K562 treated with DMSO at 1 percent for 12 hours (cell line): ENCODE measurements around the gene IFIT1. TPM values are rescaled to one million over a fixed set of nuclear protein-coding genes. Genes with fewer than 3 reads are reported as not detected.

Experiments used
- total RNA-seq: library from RNA; unstranded; fragments of 300-600 nt; gene quantifications from 2 replicates; pipeline ENCODE4 v1.2.3, GENCODE V29; 2022; ENCODE audit not compliant: insufficient read depth

The IFIT1 gene
- 0.27 TPM in 1 of 2 replicates, not detected in the other for total RNA-seq

DNA sequence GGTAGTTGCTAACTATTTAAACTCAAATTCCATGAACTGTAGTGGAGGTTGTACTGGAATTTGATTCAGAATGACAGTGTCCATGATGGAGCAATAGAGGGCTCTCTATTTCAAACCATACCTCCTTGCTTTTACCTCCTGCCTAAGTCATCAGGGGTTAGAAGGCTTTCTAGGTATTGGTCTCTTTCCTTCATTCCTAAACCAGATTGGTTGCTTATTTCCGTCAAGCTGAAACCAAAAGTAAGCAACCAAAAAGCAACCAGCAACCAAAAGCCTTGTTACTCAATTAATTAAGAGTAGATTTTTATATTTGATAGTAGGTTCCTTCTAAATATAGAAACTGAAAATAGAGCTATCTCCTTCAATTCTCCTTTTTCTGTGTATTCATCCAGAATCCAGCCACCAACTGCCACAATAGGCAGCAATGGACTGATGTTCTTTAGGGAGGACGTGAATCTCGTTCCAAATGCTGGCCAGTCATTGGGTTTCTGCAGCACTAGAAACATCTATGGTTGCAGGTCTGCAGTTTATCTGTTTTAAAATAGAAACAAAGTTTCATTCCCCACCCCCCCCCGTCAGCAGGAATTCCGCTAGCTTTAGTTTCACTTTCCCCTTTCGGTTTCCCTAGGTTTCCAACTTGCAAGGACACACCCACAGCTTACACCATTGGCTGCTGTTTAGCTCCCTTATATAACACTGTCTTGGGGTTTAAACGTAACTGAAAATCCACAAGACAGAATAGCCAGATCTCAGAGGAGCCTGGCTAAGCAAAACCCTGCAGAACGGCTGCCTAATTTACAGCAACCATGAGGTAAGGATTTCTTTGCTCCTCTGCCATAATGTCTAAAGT, at the start of gene IFIT1:
TSS of gene IFIT1 (plus strand) at position 717 of the 850 bp plus-strand sequence. CDS start at position 807, 90 bp downstream.

GRCh38 chr10:89377705-89378637, 14.5 kb upstream of the IFIT1 start, which contains the start of gene IFIT1B:
TSS of gene IFIT1B (plus strand) at chr10:89378056. CDS start at chr10:89378136, 80 bp downstream.

GRCh38 chr10:89414146-89414878, 21.9 kb downstream of the IFIT1 start, which contains the start of gene IFIT5:
TSS of gene IFIT5 (plus strand) at chr10:89414568. CDS start at chr10:89414799, 231 bp downstream.

Other genes with a start within 250 kb of the IFIT1 start
- not detected in 2 replicates for gene CH25H, start 185.3 kb upstream of the IFIT1 start, total RNA-seq
- gene LIPA, start 140.8 kb upstream of the IFIT1 start, total RNA-seq, result not detected in 2 replicates
- 0.83 TPM in 1 of 2 replicates, not detected in the other for gene IFIT2, start 90.6 kb upstream of the IFIT1 start, total RNA-seq
- gene IFIT3, start 64.6 kb upstream of the IFIT1 start, total RNA-seq, result 2.9 and 5.5 TPM in 2 replicates
- not detected in 2 replicates for gene IFIT1B, start 14.6 kb upstream of the IFIT1 start, total RNA-seq
- gene IFIT5, start 21.9 kb downstream of the IFIT1 start, total RNA-seq, result 0.25 TPM in 1 of 2 replicates, not detected in the other
- gene SLC16A12, start 143.0 kb downstream of the IFIT1 start, total RNA-seq, result not detected in 2 replicates